ENCODE results near the gene GLRA3.

GRCh38 chr4:174633399-174633798 lies 195.6 kb downstream of the GLRA3 start:
- TF ChIP-seq YY1 (IDR thresholded peaks at IDR 0.05; ENCODE audit: insufficient read depth, insufficient read length) (no peak), ZNF274 (IDR thresholded peaks at IDR 0.05; ENCODE audit: low read depth, low read length) (no peak)

Measured in NT2/D1 (cell line).